Glomerular visceral epithelial cell (primary cell): ENCODE data around the gene EIF4E2.
"Not testable (repeated sequence)": the region's sequence is repeated elsewhere in the genome, so short reads cannot be mapped to it uniquely, and the experiment has no call there.

Experiments
- DNase-seq: peaks from one replicate; pipeline ENCODE4 v3.0.0-alpha.2; 2016; ENCODE audit errors: extremely low spot score

Gene EIF4E2

GRCh38 chr2:232522623-232523401, 27.7 kb upstream of the EIF4E2 start:
- DNase-seq = no peak

- DNase-seq = no peak
Measured at GRCh38 chr2:232523402-232523681, 27.1 kb upstream of the EIF4E2 start.

- DNase-seq = peak; percentile 25
Measured at GRCh38 chr2:232523682-232524597, 26.5 kb upstream of the EIF4E2 start.

GRCh38 chr2:232524771-232525170, 25.7 kb upstream of the EIF4E2 start:
- DNase-seq = no peak

GRCh38 chr2:232525199-232525598, 25.3 kb upstream of the EIF4E2 start:
- DNase-seq = no peak

- DNase-seq = peak; percentile 15
Measured at GRCh38 chr2:232525791-232526371, 24.6 kb upstream of the EIF4E2 start, which contains the start of gene CHRND. CHRND (plus strand) TSS chr2:232526160; CDS start chr2:232526216, 56 bp downstream.

GRCh38 chr2:232526372-232526941, 24.0 kb upstream of the EIF4E2 start:
- no peak for DNase-seq

GRCh38 chr2:232527905-232528470, 22.5 kb upstream of the EIF4E2 start:
- DNase-seq = no peak

GRCh38 chr2:232528746-232529460, 21.6 kb upstream of the EIF4E2 start:
- DNase-seq = no peak

- no peak for DNase-seq
Measured at GRCh38 chr2:232529806-232530547, 20.5 kb upstream of the EIF4E2 start.

- no peak for DNase-seq
Measured at GRCh38 chr2:232530626-232531260, 19.7 kb upstream of the EIF4E2 start.

- no peak for DNase-seq
Measured at GRCh38 chr2:232532419-232532818, 18.1 kb upstream of the EIF4E2 start.

- not testable (repeated sequence) for DNase-seq
Measured at GRCh38 chr2:232532821-232533220, 17.7 kb upstream of the EIF4E2 start.

- no peak for DNase-seq
Measured at GRCh38 chr2:232533944-232534710, 16.4 kb upstream of the EIF4E2 start.

- DNase-seq = no peak
Measured at GRCh38 chr2:232534940-232535651, 15.4 kb upstream of the EIF4E2 start.

- DNase-seq = no peak
Measured at GRCh38 chr2:232535761-232536530, 14.5 kb upstream of the EIF4E2 start.

- no peak for DNase-seq
Measured at GRCh38 chr2:232537079-232537478, 13.4 kb upstream of the EIF4E2 start.

- no peak for DNase-seq
Measured at GRCh38 chr2:232537499-232537898, 13.0 kb upstream of the EIF4E2 start.
